ENCODE measurements around the gene ATP10B.

ATP10B gene

GRCh38 chr5:160618286-160618685 is 233.7 kb downstream of the ATP10B start:
- Histone ChIP-seq H2AFZ (ENCODE audit: low read length) (no peak overlapping the region), H3K36me3 (replicated peaks in 1 of 2; ENCODE audit: control insufficient read depth in 2 of 2, insufficient read depth in 2 of 2, low read length in 2 of 2) (no peaks in the 10 kb centered on the region), H3K27me3 (ENCODE audit: control insufficient read depth in 3 of 3, insufficient read depth in 3 of 3, low read depth in 1 of 3, low read length in 3 of 3) (no peaks in the 10 kb centered on the region), H2BK12ac (ENCODE audit: low read length) (no peak overlapping the region), H3K4me3 (ENCODE audit: low read length in 2 of 2) (no peak overlapping the region), H3K9me3 (replicated peaks in 1 of 2; ENCODE audit: control insufficient read depth in 2 of 2, insufficient read depth in 1 of 2, low read depth in 1 of 2, low read length in 2 of 2) (no peaks in the 10 kb centered on the region), H3K27ac (replicated peaks; ENCODE audit: low read length) (no peak overlapping the region), H2BK5ac (ENCODE audit: low read length) (no peak overlapping the region), H4K8ac (ENCODE audit: low read depth, low read length) (no peak overlapping the region), H2BK15ac (ENCODE audit: low read length) (no peak overlapping the region), H3K9ac (ENCODE audit: low read depth, low read length, poor library complexity) (no peak overlapping the region), H2AK5ac (ENCODE audit: low read depth, low read length) (no peak overlapping the region), H3K14ac (ENCODE audit: low read length) (no peak overlapping the region), H3K79me1 (ENCODE audit: low read depth, low read length) (no peaks in the 10 kb centered on the region), H3K18ac (ENCODE audit: low read length) (no peak overlapping the region), H3K4ac (ENCODE audit: low read length) (no peak overlapping the region), H2BK120ac (ENCODE audit: low read depth, low read length) (no peak overlapping the region), H3K23ac (ENCODE audit: low read depth, low read length, poor library complexity) (no peak overlapping the region), H3K4me1 (ENCODE audit: control insufficient read depth in 2 of 2, insufficient read depth in 1 of 2, low read depth in 1 of 2, low read length in 2 of 2) (no peaks in the 10 kb centered on the region), H3K4me2 (ENCODE audit: insufficient read depth, low read length, poor library complexity, severe bottlenecking) (no peak overlapping the region), H4K91ac (ENCODE audit: low read depth, low read length, poor library complexity) (no peak overlapping the region)
- no peak for DNase-seq (ENCODE audit: low spot score)
- WGBS, 2 donors (ENCODE audit: extremely low coverage in 2 of 2, insufficient read length in 2 of 2, insufficient replicate concordance in 1 of 2), result no CpG with 5 or more reads among the region's 1 CpG

DNA sequence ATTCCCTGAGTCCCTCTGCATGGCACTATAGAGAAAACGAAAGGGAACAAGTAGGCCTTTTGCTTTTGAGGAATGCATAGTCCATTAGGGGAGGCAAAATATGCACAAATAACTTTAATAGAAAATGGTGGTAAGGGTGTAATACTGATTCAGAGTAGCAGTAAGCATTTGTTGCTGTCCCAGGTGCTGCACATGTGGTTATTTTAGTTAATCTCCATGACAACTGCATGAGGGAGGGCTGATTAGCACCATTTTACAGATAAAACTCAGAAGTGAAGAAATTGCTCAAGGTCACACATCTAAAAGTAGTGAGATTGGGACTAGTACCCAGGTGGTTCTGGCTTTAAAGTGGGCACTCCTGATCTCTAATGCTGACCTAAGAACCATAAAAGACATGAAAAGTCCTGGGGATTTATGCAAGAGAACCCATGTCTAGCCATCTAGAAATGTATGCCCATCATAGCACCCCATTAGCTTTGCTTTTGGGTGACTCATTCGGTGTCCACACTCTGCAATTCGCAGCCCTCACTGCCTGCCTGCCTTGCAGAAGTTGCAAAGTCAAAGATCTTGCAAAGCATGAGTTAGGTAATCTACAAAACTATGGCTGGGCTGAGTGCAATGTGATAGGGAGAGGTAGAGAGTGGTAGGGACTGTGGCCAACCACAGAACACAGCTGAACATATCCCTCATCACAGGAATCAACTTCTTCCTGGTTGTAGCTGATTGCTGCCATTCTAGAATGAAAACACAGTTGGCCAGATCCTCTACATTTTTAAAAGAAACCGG is 235.1 kb downstream of the ATP10B start:
- no peak overlapping the region for H2BK12ac ChIP-seq (ENCODE audit: low read length)
- H3K9me3 ChIP-seq (replicated peaks in 1 of 2; ENCODE audit: control insufficient read depth in 2 of 2, insufficient read depth in 1 of 2, low read depth in 1 of 2, low read length in 2 of 2), result no peaks in the 10 kb centered on the region
- no peak overlapping the region for H3K4ac ChIP-seq (ENCODE audit: low read length)
- no peak overlapping the region for H3K4me2 ChIP-seq (ENCODE audit: insufficient read depth, low read length, poor library complexity, severe bottlenecking)
- no peak overlapping the region for H3K27ac ChIP-seq (replicated peaks; ENCODE audit: low read length)
- H3K9ac ChIP-seq (ENCODE audit: low read depth, low read length, poor library complexity), result no peak overlapping the region
- H3K14ac ChIP-seq (ENCODE audit: low read length), result no peak overlapping the region
- H2AFZ ChIP-seq (ENCODE audit: low read length), result no peak overlapping the region
- no peak overlapping the region for H3K23ac ChIP-seq (ENCODE audit: low read depth, low read length, poor library complexity)
- H3K79me1 ChIP-seq (ENCODE audit: low read depth, low read length), result no peaks in the 10 kb centered on the region
- no peak overlapping the region for H3K4me3 ChIP-seq (ENCODE audit: low read length in 2 of 2)
- no peak overlapping the region for H4K91ac ChIP-seq (ENCODE audit: low read depth, low read length, poor library complexity)
- H4K8ac ChIP-seq (ENCODE audit: low read depth, low read length), result no peak overlapping the region
- no peaks in the 10 kb centered on the region for H3K4me1 ChIP-seq (ENCODE audit: control insufficient read depth in 2 of 2, insufficient read depth in 1 of 2, low read depth in 1 of 2, low read length in 2 of 2)
- H3K36me3 ChIP-seq (replicated peaks in 1 of 2; ENCODE audit: control insufficient read depth in 2 of 2, insufficient read depth in 2 of 2, low read length in 2 of 2), result no peaks in the 10 kb centered on the region
- no peak overlapping the region for H3K18ac ChIP-seq (ENCODE audit: low read length)
- H2BK120ac ChIP-seq (ENCODE audit: low read depth, low read length), result no peak overlapping the region
- H2BK15ac ChIP-seq (ENCODE audit: low read length), result no peak overlapping the region
- no peak for DNase-seq (ENCODE audit: low spot score)
- WGBS, 2 donors (ENCODE audit: extremely low coverage in 2 of 2, insufficient read length in 2 of 2, insufficient replicate concordance in 1 of 2), result no CpG with 5 or more reads among the region's 4 CpGs
- H2BK5ac ChIP-seq (ENCODE audit: low read length), result no peak overlapping the region
- H2AK5ac ChIP-seq (ENCODE audit: low read depth, low read length), result no peak overlapping the region
- no peaks in the 10 kb centered on the region for H3K27me3 ChIP-seq (ENCODE audit: control insufficient read depth in 3 of 3, insufficient read depth in 3 of 3, low read depth in 1 of 3, low read length in 3 of 3)

GRCh38 chr5:160614136-160614535 is 237.9 kb downstream of the ATP10B start:
- Histone ChIP-seq H3K27me3 (ENCODE audit: control insufficient read depth in 3 of 3, insufficient read depth in 3 of 3, low read depth in 1 of 3, low read length in 3 of 3) (no peaks in the 10 kb centered on the region), H3K9ac (ENCODE audit: low read depth, low read length, poor library complexity) (no peak overlapping the region), H2AFZ (ENCODE audit: low read length) (no peak overlapping the region), H3K36me3 (replicated peaks in 1 of 2; ENCODE audit: control insufficient read depth in 2 of 2, insufficient read depth in 2 of 2, low read length in 2 of 2) (no peaks in the 10 kb centered on the region), H3K4ac (ENCODE audit: low read length) (no peak overlapping the region), H2BK12ac (ENCODE audit: low read length) (no peak overlapping the region), H3K4me3 (ENCODE audit: low read length in 2 of 2) (no peak overlapping the region), H2AK5ac (ENCODE audit: low read depth, low read length) (no peak overlapping the region), H3K18ac (ENCODE audit: low read length) (no peak overlapping the region), H3K27ac (replicated peaks; ENCODE audit: low read length) (no peak overlapping the region), H3K4me1 (ENCODE audit: control insufficient read depth in 2 of 2, insufficient read depth in 1 of 2, low read depth in 1 of 2, low read length in 2 of 2) (no peaks in the 10 kb centered on the region), H3K9me3 (replicated peaks in 1 of 2; ENCODE audit: control insufficient read depth in 2 of 2, insufficient read depth in 1 of 2, low read depth in 1 of 2, low read length in 2 of 2) (peaks cover 0 to 2% of the 10 kb centered on the region in 2 donors), H3K4me2 (ENCODE audit: insufficient read depth, low read length, poor library complexity, severe bottlenecking) (no peak overlapping the region), H3K14ac (ENCODE audit: low read length) (no peak overlapping the region), H4K91ac (ENCODE audit: low read depth, low read length, poor library complexity) (no peak overlapping the region), H2BK120ac (ENCODE audit: low read depth, low read length) (no peak overlapping the region), H3K23ac (ENCODE audit: low read depth, low read length, poor library complexity) (no peak overlapping the region), H4K8ac (ENCODE audit: low read depth, low read length) (no peak overlapping the region), H2BK15ac (ENCODE audit: low read length) (no peak overlapping the region), H2BK5ac (ENCODE audit: low read length) (no peak overlapping the region), H3K79me1 (ENCODE audit: low read depth, low read length) (no peaks in the 10 kb centered on the region)
- no CpG with 5 or more reads among the region's 3 CpGs for WGBS, 2 donors (ENCODE audit: extremely low coverage in 2 of 2, insufficient read length in 2 of 2, insufficient replicate concordance in 1 of 2)
- no peak for DNase-seq (ENCODE audit: low spot score)

- H3K27me3 ChIP-seq (ENCODE audit: control insufficient read depth in 3 of 3, insufficient read depth in 3 of 3, low read depth in 1 of 3, low read length in 3 of 3), result no peaks in the 10 kb centered on the region
- H2BK15ac ChIP-seq (ENCODE audit: low read length), result no peak overlapping the region
- H2AK5ac ChIP-seq (ENCODE audit: low read depth, low read length), result no peak overlapping the region
- H3K4ac ChIP-seq (ENCODE audit: low read length), result no peak overlapping the region
- H3K4me3 ChIP-seq (ENCODE audit: low read length in 2 of 2), result no peak overlapping the region
- H2AFZ ChIP-seq (ENCODE audit: low read length), result no peak overlapping the region
- no peaks in the 10 kb centered on the region for H3K36me3 ChIP-seq (replicated peaks in 1 of 2; ENCODE audit: control insufficient read depth in 2 of 2, insufficient read depth in 2 of 2, low read length in 2 of 2)
- no peak overlapping the region for H3K14ac ChIP-seq (ENCODE audit: low read length)
- no peak overlapping the region for H4K8ac ChIP-seq (ENCODE audit: low read depth, low read length)
- no peak overlapping the region for H2BK5ac ChIP-seq (ENCODE audit: low read length)
- H3K9ac ChIP-seq (ENCODE audit: low read depth, low read length, poor library complexity), result no peak overlapping the region
- no peaks in the 10 kb centered on the region for H3K79me1 ChIP-seq (ENCODE audit: low read depth, low read length)
- H3K9me3 ChIP-seq (replicated peaks in 1 of 2; ENCODE audit: control insufficient read depth in 2 of 2, insufficient read depth in 1 of 2, low read depth in 1 of 2, low read length in 2 of 2), result peaks cover 0 to 2% of the 10 kb centered on the region in 2 donors
- no peak overlapping the region for H2BK120ac ChIP-seq (ENCODE audit: low read depth, low read length)
- no peak overlapping the region for H3K4me2 ChIP-seq (ENCODE audit: insufficient read depth, low read length, poor library complexity, severe bottlenecking)
- no peak overlapping the region for H4K91ac ChIP-seq (ENCODE audit: low read depth, low read length, poor library complexity)
- no peak overlapping the region for H3K27ac ChIP-seq (replicated peaks; ENCODE audit: low read length)
- no peak overlapping the region for H3K18ac ChIP-seq (ENCODE audit: low read length)
- no peaks in the 10 kb centered on the region for H3K4me1 ChIP-seq (ENCODE audit: control insufficient read depth in 2 of 2, insufficient read depth in 1 of 2, low read depth in 1 of 2, low read length in 2 of 2)
- no CpG with 5 or more reads among the region's 2 CpGs for WGBS, 2 donors (ENCODE audit: extremely low coverage in 2 of 2, insufficient read length in 2 of 2, insufficient replicate concordance in 1 of 2)
- no peak overlapping the region for H3K23ac ChIP-seq (ENCODE audit: low read depth, low read length, poor library complexity)
- no peak for DNase-seq (ENCODE audit: low spot score)
- H2BK12ac ChIP-seq (ENCODE audit: low read length), result no peak overlapping the region
These were observed 246.7 kb downstream of the ATP10B start for GRCh38 chr5:160605266-160605665.
